T-helper 1 cell treated with Interleukin-12 subunit alpha and Interleukin-12 subunit beta and Interleukin-4 antibody, amounts not matched to agents 30 μg/mL and 1 μg/mL, for 36 hours (primary cell): Measurements from ENCODE around the gene C2CD4D.

Experiments
- H3K27ac Mint-ChIP-seq: one replicate; pipeline ENCODE4 v1.8.0; 2021; ENCODE audit warnings: mild to moderate bottlenecking, mixed read lengths
- H3K27me3 Mint-ChIP-seq: one replicate; pipeline ENCODE4 v1.8.0; 2021; ENCODE audit warnings: low read depth, mixed read lengths
- H3K36me3 Mint-ChIP-seq: one replicate; pipeline ENCODE4 v1.8.0; 2021; ENCODE audit warnings: low read depth, mixed read lengths
- H3K4me1 Mint-ChIP-seq: one replicate; pipeline ENCODE4 v1.8.0; 2021; ENCODE audit warnings: low read depth, mixed read lengths
- H3K4me3 Mint-ChIP-seq: one replicate; pipeline ENCODE4 v1.8.0; 2021; ENCODE audit warnings: mild to moderate bottlenecking, moderate library complexity, mixed read lengths
- H3K9me3 Mint-ChIP-seq: one replicate; pipeline ENCODE4 v1.8.0; 2021; ENCODE audit warnings: mixed read lengths

C2CD4D gene

DNA sequence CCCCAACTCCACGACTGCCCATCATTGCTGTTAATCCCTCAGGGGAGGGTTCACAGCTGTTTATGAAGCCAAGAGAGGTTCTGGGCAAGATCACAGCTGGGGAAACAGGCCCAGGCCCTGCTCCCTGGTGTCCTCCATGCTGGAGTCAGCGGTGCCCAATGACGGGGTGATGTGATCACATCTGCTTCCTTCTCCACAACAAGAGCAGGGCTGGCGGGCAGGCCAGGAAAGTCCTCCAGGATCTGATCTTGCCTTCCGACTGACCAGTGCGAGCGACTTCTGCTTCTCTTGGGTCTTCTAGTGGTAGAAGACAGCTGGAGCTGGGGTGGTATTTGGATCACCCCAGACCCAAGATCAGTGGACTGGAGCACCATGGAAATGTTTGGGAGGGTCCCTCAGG is 33.5 kb downstream of the C2CD4D start:
- H3K4me1 Mint-ChIP-seq = peaks cover 2% of the 10 kb centered on the region
- no peak overlapping the region for H3K4me3 Mint-ChIP-seq

DNA sequence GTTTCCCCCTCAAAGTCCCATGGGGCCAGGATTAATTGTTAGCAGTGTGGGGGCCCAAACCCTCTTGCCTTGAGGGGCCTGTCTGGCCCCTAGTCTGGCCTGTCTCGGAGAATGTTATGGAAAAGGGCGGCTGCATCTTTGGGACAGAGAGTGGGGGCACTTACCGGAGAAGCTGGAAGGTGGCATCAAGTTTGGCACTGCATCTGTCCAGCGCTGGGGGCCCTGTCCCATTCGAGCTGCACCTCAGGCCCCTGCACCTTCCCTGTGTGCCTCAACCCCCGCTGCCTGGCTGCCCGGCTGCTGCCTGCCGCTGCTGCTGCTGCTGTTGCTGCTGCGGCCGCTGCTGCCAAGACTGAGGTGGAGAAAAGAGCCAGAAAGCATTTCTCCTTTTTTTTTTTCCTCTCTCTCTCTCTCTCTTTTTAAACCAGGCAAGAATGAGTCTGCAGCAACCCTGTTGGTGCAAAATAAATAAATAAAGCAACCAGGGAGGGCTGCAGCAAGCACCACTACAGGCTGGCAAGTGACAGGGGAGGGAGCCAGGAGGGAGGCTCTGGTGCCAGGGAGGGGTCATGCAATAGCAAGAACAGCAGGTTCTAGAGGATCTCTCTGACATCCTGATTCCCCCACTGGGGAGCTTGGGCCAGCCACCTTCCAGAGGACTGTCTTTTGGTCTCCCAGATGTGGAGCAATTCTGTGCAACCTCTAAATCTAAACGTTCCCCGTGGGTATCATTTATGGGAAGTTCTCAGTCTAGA is 34.4 kb downstream of the C2CD4D start, which contains the start of gene LINGO4:
Gene LINGO4, minus strand, starts transcription at position 354 of the 755 bp plus-strand sequence. CDS start 2,715 bp downstream, outside the sequence.
- Mint-ChIP-seq H3K4me1 (peaks cover 5% of the 10 kb centered on the region), H3K9me3 (no peaks in the 10 kb centered on the region), H3K36me3 (no peaks in the 10 kb centered on the region), H3K27me3 (peaks cover 19% of the 10 kb centered on the region), H3K4me3 (no peak within 1 kb of the TSS), H3K27ac (no peak within 1 kb of the TSS)

More for the DNA sequence above, 33.5 kb downstream of the C2CD4D start:
- Mint-ChIP-seq H3K36me3 (no peaks in the 10 kb centered on the region), H3K9me3 (no peaks in the 10 kb centered on the region), H3K27ac (no peak overlapping the region), H3K27me3 (peaks cover 19% of the 10 kb centered on the region)

- Mint-ChIP-seq H3K36me3 (no peaks in the 10 kb centered on the region), H3K27me3 (peaks cover 23% of the 10 kb centered on the region), H3K4me1 (peaks cover 5% of the 10 kb centered on the region), H3K4me3 (no peak overlapping the region), H3K27ac (no peak overlapping the region), H3K9me3 (no peaks in the 10 kb centered on the region)
These were observed 35.7 kb downstream of the C2CD4D start for GRCh38 chr1:151803915-151804314.

GRCh38 chr1:151803164-151803563 is 36.5 kb downstream of the C2CD4D start:
- Mint-ChIP-seq H3K4me3 (no peak overlapping the region), H3K27me3 (peaks cover 21% of the 10 kb centered on the region), H3K36me3 (no peaks in the 10 kb centered on the region), H3K4me1 (peaks cover 5% of the 10 kb centered on the region), H3K9me3 (no peaks in the 10 kb centered on the region), H3K27ac (no peak overlapping the region)

- Mint-ChIP-seq H3K27me3 (peaks cover 16% of the 10 kb centered on the region), H3K4me3 (no peak overlapping the region), H3K36me3 (no peaks in the 10 kb centered on the region), H3K27ac (no peak overlapping the region), H3K4me1 (peaks cover 3% of the 10 kb centered on the region), H3K9me3 (no peaks in the 10 kb centered on the region)
These were observed 37.2 kb downstream of the C2CD4D start for GRCh38 chr1:151802372-151802771.

DNA sequence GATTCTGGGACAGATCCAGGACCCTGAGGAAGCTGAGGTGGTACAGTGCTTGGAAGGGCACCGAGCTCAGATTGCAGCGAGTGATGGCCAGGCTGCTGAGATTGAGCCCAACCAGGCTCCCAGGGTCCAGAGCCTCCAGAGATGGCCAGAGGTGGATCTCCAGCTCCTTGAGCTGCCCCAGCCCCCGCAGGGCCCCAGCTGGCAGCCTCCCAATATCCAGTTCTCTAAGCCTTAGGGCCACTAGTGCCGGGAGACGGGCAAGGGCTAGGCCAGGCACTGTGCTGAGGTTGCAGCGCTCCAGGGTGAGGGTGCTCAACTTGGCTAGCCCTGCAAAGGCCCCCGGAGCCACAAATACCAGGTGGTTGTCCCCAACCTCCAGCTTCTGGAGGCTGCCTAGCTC is 37.8 kb downstream of the C2CD4D start:
- Mint-ChIP-seq H3K27me3 (peaks cover 16% of the 10 kb centered on the region), H3K4me3 (no peak overlapping the region), H3K4me1 (peaks cover 3% of the 10 kb centered on the region), H3K9me3 (no peaks in the 10 kb centered on the region), H3K36me3 (no peaks in the 10 kb centered on the region), H3K27ac (no peak overlapping the region)

GRCh38 chr1:151801310-151801820 is 38.3 kb downstream of the C2CD4D start:
- H3K27ac Mint-ChIP-seq = no peak overlapping the region

GRCh38 chr1:151800830-151801229 is 38.8 kb downstream of the C2CD4D start:
- peaks cover 11% of the 10 kb centered on the region for H3K27me3 Mint-ChIP-seq
- H3K4me1 Mint-ChIP-seq = peaks cover 3% of the 10 kb centered on the region
- no peaks in the 10 kb centered on the region for H3K9me3 Mint-ChIP-seq
- H3K4me3 Mint-ChIP-seq = no peak overlapping the region
- H3K27ac Mint-ChIP-seq = no peak overlapping the region
- H3K36me3 Mint-ChIP-seq = no peaks in the 10 kb centered on the region

More at GRCh38 chr1:151801310-151801820, 38.3 kb downstream of the C2CD4D start:
- Mint-ChIP-seq H3K4me3 (no peak overlapping the region), H3K36me3 (no peaks in the 10 kb centered on the region), H3K4me1 (peaks cover 3% of the 10 kb centered on the region), H3K27me3 (peaks cover 14% of the 10 kb centered on the region), H3K9me3 (no peaks in the 10 kb centered on the region)

GRCh38 chr1:151799179-151800022 is 40.2 kb downstream of the C2CD4D start:
- Mint-ChIP-seq H3K4me3 (no peak overlapping the region), H3K4me1 (peaks cover 3% of the 10 kb centered on the region), H3K36me3 (no peaks in the 10 kb centered on the region), H3K27me3 (peaks cover 8% of the 10 kb centered on the region), H3K27ac (no peak overlapping the region), H3K9me3 (no peaks in the 10 kb centered on the region)

- H3K27me3 Mint-ChIP-seq = peaks cover 8% of the 10 kb centered on the region
- H3K27ac Mint-ChIP-seq = no peak overlapping the region
- H3K4me3 Mint-ChIP-seq = no peak overlapping the region
- no peaks in the 10 kb centered on the region for H3K9me3 Mint-ChIP-seq
- peaks cover 2% of the 10 kb centered on the region for H3K36me3 Mint-ChIP-seq
- peaks cover 3% of the 10 kb centered on the region for H3K4me1 Mint-ChIP-seq
These were observed 41.0 kb downstream of the C2CD4D start for GRCh38 chr1:151798571-151798970.

DNA sequence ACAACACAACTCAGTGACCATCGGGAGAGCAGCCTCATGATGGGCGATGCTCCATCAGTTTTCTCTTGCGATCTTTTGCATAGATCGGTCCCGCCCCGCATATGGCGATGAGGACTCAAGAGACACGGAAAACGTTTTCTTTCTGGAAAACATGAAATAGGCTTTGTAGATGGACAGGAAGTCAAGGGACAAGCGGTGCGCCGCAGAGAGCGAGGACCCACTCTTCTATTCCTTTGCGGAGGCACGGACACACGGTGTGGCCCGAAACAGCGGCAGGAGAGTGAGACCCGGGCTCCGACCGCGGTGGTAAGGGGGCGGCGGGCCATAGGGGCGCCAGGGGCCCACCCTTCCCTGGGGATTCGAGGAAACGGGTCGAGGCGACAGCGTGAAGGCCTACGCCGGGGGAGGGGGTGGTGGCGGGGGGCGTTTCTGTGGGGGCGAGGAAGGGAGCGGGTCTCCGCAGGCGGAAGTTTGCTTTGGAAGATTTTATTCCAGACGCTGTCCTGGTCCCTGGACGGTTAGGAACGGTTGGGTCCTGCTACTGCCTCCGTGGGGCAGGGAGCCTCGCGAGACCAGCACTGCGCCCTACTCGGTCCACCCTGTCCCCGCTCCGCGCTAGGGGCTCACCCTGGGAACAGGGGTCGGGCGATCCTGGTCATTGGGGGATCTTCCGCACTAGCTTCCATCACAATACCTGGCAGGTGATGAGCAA is 48.5 kb downstream of the C2CD4D start:
- no peaks in the 10 kb centered on the region for H3K27me3 Mint-ChIP-seq
- peaks cover 9% of the 10 kb centered on the region for H3K36me3 Mint-ChIP-seq
- peaks cover 30% of the 10 kb centered on the region for H3K4me1 Mint-ChIP-seq
- peak overlapping the region; percentile 87 for H3K27ac Mint-ChIP-seq
- peak overlapping the region; percentile 93 for H3K4me3 Mint-ChIP-seq
- no peaks in the 10 kb centered on the region for H3K9me3 Mint-ChIP-seq

GRCh38 chr1:151790071-151790939 is 49.3 kb downstream of the C2CD4D start, which contains the start of gene TDRKH:
TSS of gene TDRKH (minus strand) at chr1:151790500. CDS start at chr1:151783022, 7,478 bp downstream.
- Mint-ChIP-seq H3K4me3 (peak within 1 kb of the TSS; percentile 93), H3K4me1 (peaks cover 30% of the 10 kb centered on the region), H3K27ac (peak within 1 kb of the TSS; percentile 87), H3K36me3 (peaks cover 9% of the 10 kb centered on the region), H3K27me3 (no peaks in the 10 kb centered on the region), H3K9me3 (no peaks in the 10 kb centered on the region)
